Large intestine (tissue), 3 donors: ENCODE results near the gene GARS1. TPM values are rescaled to one million over a fixed set of nuclear protein-coding genes. Genes with fewer than 3 reads are reported as not detected.

Source experiments
- DNase-seq, 2 donors: peaks; one replicate each; pipeline versions ENCODE4 v3.0.0 to v3.0.0-alpha.2; 2013
- H3K27ac ChIP-seq: one replicate; pipeline ENCODE4 v1.5.1; 2013; ENCODE audit warnings: low read length
- H3K27me3 ChIP-seq: 2 replicates; pipeline ENCODE4 v1.6.1; 2013; ENCODE audit warnings: low read length; ENCODE audit not compliant: control insufficient read depth, insufficient read depth
- H3K36me3 ChIP-seq: 2 replicates; pipeline ENCODE4 v1.6.1; 2013; ENCODE audit warnings: low read length; ENCODE audit not compliant: control insufficient read depth, insufficient read depth
- H3K4me1 ChIP-seq: one replicate; pipeline ENCODE4 v1.6.1; 2013; ENCODE audit warnings: low read length; ENCODE audit not compliant: control insufficient read depth, insufficient read depth
- H3K4me3 ChIP-seq: one replicate; pipeline ENCODE4 v1.5.1; 2013; ENCODE audit warnings: low read length
- H3K9me3 ChIP-seq: one replicate; pipeline ENCODE4 v1.6.1; 2013; ENCODE audit warnings: mild to moderate bottlenecking, low read depth, low read length, moderate library complexity; ENCODE audit not compliant: control insufficient read depth
- WGBS: methylation state at CpG from one replicate; pipeline ENCODE4 v1.1.5; 2013; ENCODE audit warnings: low lambda C conversion rate; ENCODE audit not compliant: insufficient coverage; 5-methylcytosine and 5-hydroxymethylcytosine counted together
- polyA plus RNA-seq: library from polyadenylated mRNA; unstranded; fragments of 120-200 nt; gene quantifications from one replicate; pipeline ENCODE4 v1.2.1, GENCODE V29; 2013

GARS1 gene
- polyA plus RNA-seq, 1 donor = 50.9 TPM

- H3K27ac ChIP-seq = peak overlapping the region; percentile 81
- WGBS = 0% methylated on average over 1 of the region's 14 CpGs
- no peaks in the 10 kb centered on the region for H3K27me3 ChIP-seq
- H3K36me3 ChIP-seq = peaks cover 16% of the 10 kb centered on the region
- peak overlapping the region; percentile 55 for H3K4me3 ChIP-seq
- no peaks in the 10 kb centered on the region for H3K9me3 ChIP-seq
- H3K4me1 ChIP-seq = no peaks in the 10 kb centered on the region
- peak; percentile 5 to 34 for DNase-seq
Measured at GRCh38 chr7:30596014-30596641, 1.4 kb downstream of the GARS1 start.

- no peaks in the 10 kb centered on the region for H3K9me3 ChIP-seq
- H3K27ac ChIP-seq = no peak overlapping the region
- WGBS = 93% methylated on average over 2 of the region's 3 CpGs
- no peak overlapping the region for H3K4me3 ChIP-seq
- DNase-seq = no peak
- no peaks in the 10 kb centered on the region for H3K4me1 ChIP-seq
- H3K27me3 ChIP-seq = no peaks in the 10 kb centered on the region
- H3K36me3 ChIP-seq = peaks cover 20% of the 10 kb centered on the region
Measured at GRCh38 chr7:30596721-30597120, 2.0 kb downstream of the GARS1 start.

GRCh38 chr7:30598121-30598876, 3.6 kb downstream of the GARS1 start:
- Histone ChIP-seq H3K9me3 (no peaks in the 10 kb centered on the region), H3K4me1 (no peaks in the 10 kb centered on the region), H3K27me3 (no peaks in the 10 kb centered on the region), H3K4me3 (no peak overlapping the region), H3K27ac (no peak overlapping the region), H3K36me3 (peaks cover 26% of the 10 kb centered on the region)
- no peak for DNase-seq
- WGBS = 63% methylated on average over 1 of the region's 13 CpGs

GRCh38 chr7:30604901-30605300, 10.2 kb downstream of the GARS1 start:
- H3K27ac ChIP-seq = no peak overlapping the region
- no peaks in the 10 kb centered on the region for H3K9me3 ChIP-seq
- no peak overlapping the region for H3K4me3 ChIP-seq
- H3K36me3 ChIP-seq = peaks cover 60% of the 10 kb centered on the region
- no peaks in the 10 kb centered on the region for H3K27me3 ChIP-seq
- no peak for DNase-seq
- 93% methylated on average over 2 of the region's 3 CpGs for WGBS
- no peaks in the 10 kb centered on the region for H3K4me1 ChIP-seq

- H3K36me3 ChIP-seq = peaks cover 57% of the 10 kb centered on the region
- no peaks in the 10 kb centered on the region for H3K9me3 ChIP-seq
- DNase-seq = no peak
- no peak overlapping the region for H3K4me3 ChIP-seq
- no peak overlapping the region for H3K27ac ChIP-seq
- H3K4me1 ChIP-seq = no peaks in the 10 kb centered on the region
- 100% methylated on average over 2 of the region's 3 CpGs for WGBS
- H3K27me3 ChIP-seq = no peaks in the 10 kb centered on the region
Measured at GRCh38 chr7:30605832-30606231, 11.2 kb downstream of the GARS1 start.

GRCh38 chr7:30612658-30613265, 18.1 kb downstream of the GARS1 start:
- peaks cover 57% of the 10 kb centered on the region for H3K36me3 ChIP-seq
- H3K9me3 ChIP-seq = no peaks in the 10 kb centered on the region
- no peak for DNase-seq
- no CpG with 5 or more reads among the region's 6 CpGs for WGBS
- H3K4me1 ChIP-seq = no peaks in the 10 kb centered on the region
- H3K27me3 ChIP-seq = no peaks in the 10 kb centered on the region
- H3K4me3 ChIP-seq = no peak overlapping the region
- no peak overlapping the region for H3K27ac ChIP-seq

- WGBS = 100% methylated on average over 1 of the region's 4 CpGs
- no peak for DNase-seq
- no peaks in the 10 kb centered on the region for H3K9me3 ChIP-seq
- H3K27ac ChIP-seq = no peak overlapping the region
- H3K4me3 ChIP-seq = no peak overlapping the region
- H3K4me1 ChIP-seq = no peaks in the 10 kb centered on the region
- H3K27me3 ChIP-seq = no peaks in the 10 kb centered on the region
- H3K36me3 ChIP-seq = peaks cover 57% of the 10 kb centered on the region
Measured at GRCh38 chr7:30613366-30614325, 19.0 kb downstream of the GARS1 start.

- WGBS = no CpG with 5 or more reads among the region's 4 CpGs
- no peaks in the 10 kb centered on the region for H3K4me1 ChIP-seq
- H3K27me3 ChIP-seq = no peaks in the 10 kb centered on the region
- no peak overlapping the region for H3K27ac ChIP-seq
- H3K36me3 ChIP-seq = peaks cover 59% of the 10 kb centered on the region
- no peak overlapping the region for H3K4me3 ChIP-seq
- DNase-seq = no peak
- H3K9me3 ChIP-seq = no peaks in the 10 kb centered on the region
Measured at GRCh38 chr7:30616318-30616717, 21.6 kb downstream of the GARS1 start.

GRCh38 chr7:30617359-30617758, 22.7 kb downstream of the GARS1 start:
- Histone ChIP-seq H3K9me3 (no peaks in the 10 kb centered on the region), H3K27ac (no peak overlapping the region), H3K36me3 (peaks cover 64% of the 10 kb centered on the region), H3K4me3 (no peak overlapping the region), H3K4me1 (no peaks in the 10 kb centered on the region), H3K27me3 (no peaks in the 10 kb centered on the region)
- no peak for DNase-seq
- WGBS = no CpG with 5 or more reads among the region's 2 CpGs
